HG03521 (cell line): ENCODE results near the gene OTUD3.
"Not testable (repeated sequence)": the region's sequence is repeated elsewhere in the genome, so short reads cannot be mapped to it uniquely, and the experiment has no call there.

Experiments used
- ATAC-seq: cut with Tn5 transposase; IDR thresholded peaks from one replicate; pipeline ENCODE4 v1.9.1; 2021; ENCODE audit warnings: mild to moderate bottlenecking, moderate library complexity; ENCODE audit not compliant: unreplicated experiment

The OTUD3 gene

GRCh38 chr1:19868575-19868974, 13.6 kb upstream of the OTUD3 start:
- not testable (repeated sequence) for ATAC-seq

DNA sequence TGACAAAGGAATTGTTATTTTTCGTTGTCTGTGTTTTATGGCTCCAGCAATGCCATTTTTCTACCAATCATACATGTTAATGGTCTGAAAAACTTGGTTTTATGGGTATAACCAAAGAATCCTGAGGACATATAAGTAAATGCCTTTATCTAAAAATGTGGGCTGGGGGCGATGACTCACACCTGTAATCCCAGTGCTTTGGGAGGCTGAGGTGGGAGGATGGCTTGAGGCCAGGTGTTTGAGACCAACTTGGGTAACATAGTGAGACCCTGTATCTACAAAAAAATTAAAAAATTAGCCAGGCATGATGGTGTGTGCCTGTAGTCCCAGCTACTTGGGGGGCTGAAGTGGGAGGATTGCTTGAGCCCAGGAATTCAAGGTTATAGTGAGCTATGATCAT, 12.7 kb upstream of the OTUD3 start:
- ATAC-seq, result not testable (repeated sequence)

GRCh38 chr1:19869929-19870328, 12.3 kb upstream of the OTUD3 start:
- no peak for ATAC-seq

DNA sequence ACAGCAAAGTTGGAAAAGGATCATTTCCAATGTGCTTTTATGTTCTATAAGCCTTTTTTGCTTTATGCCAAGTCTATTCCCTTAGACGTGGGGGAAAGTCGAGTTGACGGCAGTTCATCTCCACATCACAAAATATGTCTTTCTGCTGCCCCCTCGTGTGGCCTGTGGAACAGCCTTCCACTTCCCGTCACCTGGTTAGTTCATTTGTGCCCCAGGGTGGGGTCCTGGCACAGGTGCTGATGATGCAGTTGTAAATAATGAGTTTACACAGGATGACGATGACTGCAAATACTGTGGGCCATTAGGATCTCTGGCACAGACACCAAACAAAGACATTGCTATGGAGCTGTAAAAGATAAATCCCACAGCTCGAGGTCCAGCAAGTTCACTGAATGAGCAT, 10.0 kb upstream of the OTUD3 start:
- no peak for ATAC-seq

- no peak for ATAC-seq
These were observed 4.9 kb upstream of the OTUD3 start for GRCh38 chr1:19877181-19877750.

- ATAC-seq, result no peak
These were observed 4.2 kb upstream of the OTUD3 start for GRCh38 chr1:19877821-19878636.

DNA sequence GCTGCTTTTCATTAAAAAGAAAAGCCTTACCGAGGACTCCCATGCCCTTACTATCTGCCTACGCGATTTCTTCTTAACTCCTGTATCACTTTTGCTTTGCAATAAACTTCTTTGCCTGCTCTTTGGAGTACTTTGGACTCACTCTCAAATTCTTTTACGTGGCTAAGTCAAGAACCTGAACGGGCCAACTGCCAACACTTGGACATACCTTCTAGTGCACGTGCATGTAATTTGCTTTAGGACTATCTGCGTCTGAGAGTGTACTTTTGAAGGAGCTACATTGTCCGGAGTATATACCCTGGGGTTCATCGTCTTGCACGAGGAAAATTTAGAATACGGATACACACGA, 3.6 kb upstream of the OTUD3 start:
- ATAC-seq, result no peak

DNA sequence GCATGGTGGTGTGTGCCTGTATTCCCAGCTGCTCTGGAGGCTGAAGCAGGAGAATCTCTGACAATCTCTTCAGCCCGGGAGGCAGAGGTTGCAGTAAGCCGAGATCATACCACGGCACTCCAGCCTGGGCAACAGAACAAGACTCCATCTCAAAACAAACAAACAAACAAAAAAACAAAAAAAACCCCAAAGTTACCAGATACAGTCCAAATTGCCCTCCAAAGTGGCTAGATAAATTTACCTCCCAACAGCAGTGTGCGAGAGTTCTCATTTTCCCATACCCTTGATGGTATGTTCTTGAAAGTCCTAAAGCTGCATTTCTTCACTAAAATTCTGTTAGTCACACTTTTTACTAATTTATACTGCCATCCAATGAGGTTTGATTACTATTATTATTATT, 3.0 kb upstream of the OTUD3 start:
- no peak for ATAC-seq

DNA sequence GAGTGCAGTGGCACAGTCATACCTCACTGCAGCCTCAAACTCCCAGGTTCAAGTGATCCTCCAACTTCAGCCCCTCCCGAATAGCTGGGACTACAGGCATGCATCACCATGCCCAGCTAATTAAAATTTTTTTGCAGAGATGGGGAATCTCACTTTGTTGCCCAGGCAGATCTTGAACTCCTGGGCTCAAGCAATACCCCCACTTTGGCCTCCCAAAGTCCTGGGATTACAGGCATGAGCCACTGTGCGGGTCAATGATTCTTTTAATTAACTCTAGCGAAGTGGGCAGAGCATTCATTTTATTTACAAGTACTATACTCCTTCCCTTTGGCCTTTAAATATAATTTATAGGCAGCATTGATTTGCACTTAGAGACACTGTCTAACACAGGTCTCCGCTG, 2.5 kb upstream of the OTUD3 start:
- no peak for ATAC-seq

DNA sequence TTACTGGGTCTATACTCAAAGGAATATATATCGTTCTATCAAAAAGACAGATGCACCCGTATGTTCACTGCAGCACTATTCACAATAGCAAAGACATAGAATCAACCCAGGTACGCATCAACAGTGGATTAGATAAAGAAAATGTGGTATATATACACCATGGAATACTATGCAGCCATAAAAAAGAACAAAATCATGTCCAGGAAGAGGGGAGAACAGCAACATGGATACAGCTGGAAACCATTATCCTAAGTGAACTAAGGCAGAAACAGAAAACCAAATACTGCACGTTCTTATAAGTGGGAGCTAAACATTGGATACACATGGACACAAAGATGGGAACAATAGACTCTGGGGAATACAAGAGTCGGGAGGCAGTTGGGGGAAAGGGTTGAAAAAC, 1.4 kb upstream of the OTUD3 start:
- ATAC-seq, result not testable (repeated sequence)

DNA sequence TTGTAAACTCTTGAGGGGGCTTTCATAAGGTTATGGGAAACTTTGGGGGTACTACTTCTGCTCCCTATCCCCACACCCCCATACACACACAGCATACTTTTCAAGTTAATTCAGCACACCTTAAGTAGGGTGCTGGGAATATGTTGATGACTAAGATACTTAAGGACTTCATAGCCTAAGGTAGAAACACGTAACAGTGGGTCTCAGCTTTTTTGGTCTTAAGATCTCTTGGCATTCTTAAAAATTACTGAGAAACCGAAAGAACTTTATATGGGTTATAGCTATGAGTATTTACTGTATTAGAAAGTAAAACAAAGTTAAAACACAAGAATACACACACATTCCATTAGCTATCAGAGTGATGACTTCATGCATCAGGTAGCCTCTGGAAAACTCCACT, 2.1 kb downstream of the OTUD3 start:
- ATAC-seq, result no peak

DNA sequence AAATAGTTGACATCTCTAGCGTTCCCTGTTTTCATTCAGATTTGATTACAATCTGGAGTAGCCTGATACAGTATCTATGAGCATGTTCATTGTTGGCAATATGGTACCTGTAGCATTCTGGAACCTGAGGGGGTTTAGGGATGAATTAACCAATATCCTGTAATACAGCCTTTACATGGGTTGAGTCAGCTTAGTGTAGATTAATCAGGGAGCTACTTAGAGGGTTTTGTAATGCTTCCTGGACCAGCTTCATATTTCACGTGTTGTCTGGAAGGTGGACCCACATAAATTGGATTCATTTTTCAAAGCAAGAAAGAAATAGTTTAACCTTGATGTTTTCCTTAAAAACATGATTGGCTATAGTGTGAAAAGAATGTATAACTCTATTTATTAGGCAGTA, 3.6 kb downstream of the OTUD3 start:
- ATAC-seq, result no peak

GRCh38 chr1:19888112-19888511, 5.9 kb downstream of the OTUD3 start:
- ATAC-seq, result no peak

GRCh38 chr1:19889656-19890055, 7.5 kb downstream of the OTUD3 start:
- ATAC-seq, result no peak

DNA sequence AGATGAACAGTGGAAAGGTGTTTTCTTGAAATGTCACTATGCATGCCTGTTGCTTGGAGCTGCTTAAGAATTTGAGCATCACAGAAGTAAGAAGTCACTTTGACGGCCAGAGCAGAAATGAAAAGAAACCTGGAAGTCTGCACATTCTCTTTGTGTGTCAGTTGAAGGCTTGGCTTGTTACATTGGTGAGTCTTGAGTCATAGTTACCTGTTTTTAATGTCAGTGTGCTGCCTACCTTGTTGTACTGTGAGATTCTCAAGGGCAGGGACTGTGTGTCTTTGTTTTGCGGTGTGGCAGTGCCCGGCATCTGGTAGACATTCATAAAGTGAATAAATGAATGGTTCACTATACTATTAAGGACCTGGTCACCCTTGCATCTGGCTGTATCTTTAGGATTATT, 9.9 kb downstream of the OTUD3 start:
- ATAC-seq, result no peak

- ATAC-seq, result no peak
These were observed 10.5 kb downstream of the OTUD3 start for GRCh38 chr1:19892628-19893168.

- no peak for ATAC-seq
These were observed 11.5 kb downstream of the OTUD3 start for GRCh38 chr1:19893687-19894086.

GRCh38 chr1:19894218-19894617, 12.0 kb downstream of the OTUD3 start:
- no peak for ATAC-seq

DNA sequence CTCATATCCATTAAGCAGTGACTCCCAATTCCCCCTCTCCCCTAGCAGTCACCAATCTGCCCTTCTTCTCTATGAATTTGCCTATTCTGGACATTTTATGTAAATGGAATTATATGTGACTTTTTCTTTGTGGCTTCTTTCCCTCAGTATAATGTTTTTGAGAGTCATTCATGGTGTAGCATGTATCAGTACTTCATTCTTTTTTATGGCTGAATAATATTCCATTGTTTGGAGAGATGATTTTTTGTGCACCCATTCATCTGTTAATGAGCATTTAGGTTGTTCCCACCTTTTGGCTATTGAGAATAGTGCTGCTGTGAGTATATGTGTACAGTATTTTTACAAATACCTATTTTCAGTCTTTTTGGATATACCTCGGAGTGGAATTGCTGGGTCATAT, 19.5 kb downstream of the OTUD3 start:
- ATAC-seq, result no peak

- no peak for ATAC-seq
These were observed 21.4 kb downstream of the OTUD3 start for GRCh38 chr1:19903621-19904020.

DNA sequence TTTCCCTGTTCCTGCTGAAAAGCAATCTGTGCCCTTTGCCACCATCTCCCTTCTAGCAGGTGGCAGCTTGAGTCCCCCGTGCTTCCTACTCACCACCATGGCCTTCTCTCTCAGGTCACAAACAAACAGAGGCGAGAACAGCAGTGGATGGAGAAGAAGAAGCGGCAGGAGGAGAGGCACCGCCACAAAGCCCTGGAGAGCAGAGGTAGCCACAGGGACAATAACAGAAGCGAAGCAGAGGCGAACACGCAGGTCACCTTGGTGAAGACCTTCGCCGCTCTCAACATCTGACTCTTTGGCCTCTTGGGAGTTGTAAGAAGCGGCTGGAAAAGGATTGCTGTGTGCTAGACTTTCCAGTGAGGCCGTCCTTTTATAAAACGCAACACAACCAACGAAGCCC, 25.3 kb downstream of the OTUD3 start:
- ATAC-seq, result no peak

DNA sequence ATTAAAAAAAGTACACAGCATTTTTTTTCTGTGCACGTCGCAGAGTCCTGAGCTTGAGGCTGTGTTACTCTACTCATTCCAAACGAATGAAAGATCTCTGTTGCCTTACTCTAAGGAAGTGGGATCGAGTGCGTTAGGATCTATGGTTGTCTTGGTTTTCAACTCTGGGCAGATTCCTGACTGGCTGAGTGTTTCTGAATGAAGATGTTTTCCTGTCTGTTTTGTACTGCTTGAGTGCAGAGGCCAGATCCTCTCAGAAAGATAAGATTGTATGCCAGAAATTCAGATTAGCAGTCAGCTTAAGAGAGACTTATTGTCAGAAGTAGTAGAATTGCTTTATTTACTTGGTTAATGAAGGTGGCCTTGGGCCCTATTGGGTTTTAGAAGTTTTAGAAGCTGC, 27.2 kb downstream of the OTUD3 start:
- no peak for ATAC-seq

- ATAC-seq, result no peak
These were observed 27.8 kb downstream of the OTUD3 start for GRCh38 chr1:19909971-19910370.
